Upper lobe of left lung (tissue), 4 donors: ENCODE measurements around the gene CNTN2.

Experiments used
- CTCF ChIP-seq, 6 experiments: fragments of 450-650 bp in 4 of 6; fragments of 200-600 bp in 2 of 6; sonication (generic) in 2 of 6; IDR thresholded peaks; one replicate each; pipeline ENCODE4 v1.5.1; 2016 to 2019; ENCODE audit warnings: antibody characterized with exemption in 6 of 6
- POLR2A ChIP-seq, 4 donors: fragments of 450-650 bp; IDR thresholded peaks; one replicate each; pipeline ENCODE4 v1.5.1; 2016 to 2017; ENCODE audit warnings: antibody characterized with exemption in 4 of 4, mild to moderate bottlenecking in 2 of 4

- TF ChIP-seq CTCF (IDR thresholded peaks at IDR 0.05) (no peak), POLR2A (IDR thresholded peaks at IDR 0.05) (no peak)
Measured at GRCh38 chr1:205041001-205041715, 1.9 kb upstream of the CNTN2 start.
